Measurements from ENCODE around the gene ZBTB38.

The ZBTB38 gene

GRCh38 chr3:141337991-141338390, 30.3 kb upstream of the ZBTB38 start:
- no peak for DNase-seq

GRCh38 chr3:141338881-141339280, 29.4 kb upstream of the ZBTB38 start:
- no peak for DNase-seq

GRCh38 chr3:141341536-141341935, 26.8 kb upstream of the ZBTB38 start:
- DNase-seq: no peak

DNA sequence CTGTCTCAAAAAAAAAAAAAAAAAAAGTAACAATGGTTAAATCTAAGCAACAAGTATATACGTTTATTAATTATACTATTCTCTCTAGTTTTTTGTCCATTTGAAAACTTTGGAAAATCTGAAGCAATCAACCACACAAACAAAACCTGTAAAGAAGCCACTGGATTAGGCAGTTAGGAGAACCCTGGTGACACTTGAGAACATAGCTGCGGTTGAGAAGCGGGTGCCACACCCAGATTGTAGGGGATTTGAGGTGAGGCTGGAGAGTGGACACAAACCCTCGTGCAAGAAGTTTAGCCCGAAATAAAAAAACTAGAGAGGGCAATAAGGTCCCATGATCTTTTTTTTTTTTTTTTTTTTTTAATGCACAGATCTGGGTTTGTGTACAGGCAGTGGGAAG, 25.9 kb upstream of the ZBTB38 start:
- no peak for DNase-seq

DNA sequence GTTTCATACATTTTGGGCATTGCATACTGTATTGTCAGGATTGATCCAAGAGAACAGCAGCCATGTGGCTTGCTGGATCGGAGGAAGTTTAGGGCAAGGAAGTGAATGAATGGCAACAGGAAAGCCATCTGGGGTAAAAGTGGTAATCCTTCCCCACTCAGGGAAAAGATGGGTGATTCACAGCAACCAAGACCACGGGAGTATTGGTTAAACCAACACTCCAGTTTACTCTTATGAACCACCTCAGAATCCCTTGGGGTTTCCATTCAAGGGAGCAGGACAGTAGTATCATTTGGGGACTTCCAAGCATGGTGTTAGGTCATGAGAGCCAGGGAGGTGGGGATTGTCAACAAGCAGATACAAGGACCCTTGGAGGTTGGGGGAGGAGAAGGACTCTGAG, 25.2 kb upstream of the ZBTB38 start:
- DNase-seq: no peak

DNA sequence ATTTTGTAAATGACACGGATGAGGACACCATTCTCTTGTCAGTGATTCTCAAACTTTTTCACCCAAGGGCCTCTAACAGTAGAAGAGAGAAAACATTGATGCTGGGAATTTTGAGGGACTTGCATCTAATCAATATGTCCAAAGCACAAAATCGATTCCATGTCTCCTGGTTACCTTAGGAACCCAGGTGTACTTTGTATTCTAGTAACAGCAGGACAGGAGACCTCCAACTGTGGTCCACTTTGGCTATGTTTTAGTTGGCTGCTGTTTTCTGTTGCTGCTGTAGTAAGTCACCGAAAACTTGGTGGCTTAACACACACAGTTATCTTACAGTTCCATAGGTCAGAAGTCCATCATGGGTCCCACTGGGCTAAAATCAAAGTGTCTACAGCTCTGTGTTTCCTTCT, 24.4 kb upstream of the ZBTB38 start:
- no peak for DNase-seq

- DNase-seq: no peak
Measured at GRCh38 chr3:141345528-141345927, 22.8 kb upstream of the ZBTB38 start.

DNA sequence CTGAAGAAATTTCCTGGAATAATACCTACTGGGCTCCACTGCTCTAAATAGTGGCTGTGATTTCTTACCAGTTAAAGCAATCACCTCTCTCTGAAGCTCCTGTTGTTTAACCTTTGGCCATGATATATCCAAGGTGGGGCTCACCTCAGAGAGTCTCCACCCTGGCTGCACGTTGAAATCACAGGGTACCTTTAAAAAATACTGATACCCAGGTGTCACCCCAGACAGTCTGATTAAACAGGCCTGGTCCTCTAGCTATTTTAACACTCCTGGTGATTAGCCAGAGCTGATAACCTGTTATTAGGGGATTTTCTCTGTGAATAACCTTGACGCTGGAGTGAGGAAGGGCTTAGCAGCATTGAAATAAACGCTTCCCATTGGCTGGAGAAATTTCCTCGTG, 22.3 kb upstream of the ZBTB38 start:
- no peak for DNase-seq

- DNase-seq: no peak
Measured at GRCh38 chr3:141346418-141346817, 21.9 kb upstream of the ZBTB38 start.

DNA sequence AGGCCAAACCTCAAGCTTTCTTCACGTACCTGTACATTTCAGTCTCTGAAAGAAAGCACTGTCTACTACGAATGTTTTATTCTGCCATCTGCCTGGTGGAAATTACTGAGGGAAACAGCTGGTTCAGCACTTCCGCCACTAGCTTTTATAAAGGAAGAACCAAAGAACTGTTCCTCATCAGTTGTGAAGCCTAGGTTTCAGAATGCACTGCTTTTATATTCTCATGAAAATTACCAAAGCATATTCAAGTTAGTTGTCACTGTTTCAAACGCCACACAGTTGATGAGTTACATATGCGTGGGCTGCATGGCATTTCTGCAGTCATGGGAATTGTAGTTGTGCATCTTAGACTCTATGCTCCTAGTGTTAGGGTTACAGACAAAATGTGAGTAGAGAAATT, 21.5 kb upstream of the ZBTB38 start:
- no peak for DNase-seq

DNA sequence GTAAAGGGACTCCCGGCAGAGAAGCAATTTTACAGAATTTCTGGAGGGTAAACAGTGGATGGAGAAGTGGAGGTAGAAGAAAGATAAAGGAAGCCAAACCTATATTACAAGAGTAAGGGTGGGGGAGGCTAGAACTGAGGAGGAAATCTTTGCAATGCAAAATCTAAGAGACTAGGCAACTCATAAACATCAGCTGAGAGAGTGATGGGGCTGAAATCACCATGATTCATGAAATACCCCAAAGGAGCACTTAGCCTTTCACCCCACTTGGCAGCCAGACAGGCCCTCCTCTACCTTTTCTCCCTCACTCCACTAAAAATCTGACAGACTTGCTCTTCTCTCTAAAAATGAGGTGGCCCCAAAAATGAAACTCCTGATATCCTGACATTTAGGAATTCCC, 19.5 kb upstream of the ZBTB38 start:
- no peak for DNase-seq

DNA sequence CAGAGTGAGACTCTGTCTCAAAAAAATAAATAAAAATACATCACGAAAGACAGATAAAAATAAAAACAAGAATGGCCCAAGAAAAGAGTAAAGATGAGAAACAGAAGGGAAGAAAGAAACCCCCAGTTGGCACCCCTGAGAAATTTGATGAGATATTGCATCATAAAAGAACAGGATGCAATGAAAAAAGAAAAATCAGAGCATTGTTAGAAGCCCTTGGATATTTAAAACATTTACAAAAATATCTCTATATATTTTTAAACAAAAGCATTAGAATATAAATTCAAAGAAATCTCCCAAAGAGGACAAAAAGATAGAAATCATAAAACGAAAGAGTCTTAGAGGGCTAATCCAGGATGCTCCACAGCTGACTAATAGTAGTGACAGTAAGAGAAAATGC, 18.6 kb upstream of the ZBTB38 start:
- no peak for DNase-seq

GRCh38 chr3:141350666-141351065, 17.6 kb upstream of the ZBTB38 start:
- DNase-seq: no peak

DNA sequence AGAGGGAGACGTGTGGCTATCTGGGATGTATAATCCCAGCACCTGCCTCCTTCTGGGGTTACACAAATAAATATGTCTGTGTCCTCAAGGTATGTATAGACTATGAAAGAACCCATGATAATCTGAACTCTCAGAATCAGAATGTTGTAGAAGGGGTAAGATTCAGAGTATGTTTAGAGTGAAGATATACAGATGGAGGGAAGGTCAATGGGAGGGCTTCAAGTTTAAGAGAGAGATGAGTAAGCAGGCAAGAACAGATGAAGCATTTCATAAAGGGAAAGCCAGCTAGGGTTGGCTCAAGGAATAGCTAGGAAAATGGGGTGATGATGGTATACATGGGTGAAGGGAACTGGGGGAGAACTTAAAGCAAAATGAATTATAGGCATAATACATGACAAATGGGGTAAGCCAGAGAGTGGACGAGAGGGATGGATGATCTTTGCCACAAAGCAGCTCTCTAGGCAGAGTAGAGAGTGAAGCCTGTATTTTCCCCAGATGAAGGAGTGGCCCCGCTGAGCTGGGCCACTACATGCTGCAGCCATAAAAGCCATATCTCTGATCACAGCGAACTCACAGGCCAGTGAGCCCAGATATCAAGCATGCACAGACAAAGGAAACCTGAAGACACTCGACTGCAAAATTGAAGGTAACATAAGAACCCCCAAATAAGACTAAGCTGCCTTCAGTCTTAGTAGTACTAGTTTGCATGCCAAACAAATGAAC, 15.9 kb upstream of the ZBTB38 start:
- DNase-seq: no peak

DNA sequence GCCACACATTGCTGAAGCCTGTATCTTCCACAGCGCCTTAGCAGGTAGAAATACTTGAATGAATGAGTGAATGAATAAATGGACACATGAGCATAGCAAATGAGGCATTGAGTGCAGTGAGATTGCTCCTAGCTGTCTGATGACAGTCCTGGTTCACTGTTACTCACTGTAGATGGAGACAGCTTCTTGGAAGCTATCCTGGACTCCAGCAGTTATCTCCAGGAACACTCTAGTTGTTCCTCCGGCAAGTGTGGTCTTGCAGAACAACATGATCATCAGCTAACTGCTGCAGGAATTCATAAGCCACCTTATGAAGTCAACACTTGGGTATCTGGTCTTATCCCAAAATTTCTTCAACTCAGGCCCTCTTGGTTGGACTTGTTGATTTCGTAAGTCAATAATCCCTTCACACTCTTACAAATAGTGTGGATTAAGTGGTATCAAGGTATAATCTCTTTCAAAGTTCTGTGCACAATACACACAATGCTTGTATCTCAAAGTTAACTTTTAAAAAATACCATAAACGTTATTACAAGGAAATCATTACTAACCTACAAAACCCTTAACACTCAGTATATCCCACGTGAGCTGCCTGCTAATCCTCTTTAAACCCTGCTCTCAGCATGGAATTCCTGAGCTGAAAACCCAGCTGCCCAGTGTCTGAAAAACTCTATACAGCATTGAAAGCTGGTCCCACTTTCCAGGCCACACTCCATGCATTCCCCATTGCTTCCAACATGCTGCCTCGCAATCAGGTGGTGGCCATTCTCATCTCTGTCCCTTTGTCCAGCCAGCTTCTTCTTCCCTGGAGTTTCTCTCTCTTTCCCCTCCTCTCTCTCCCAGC, 14.4 kb upstream of the ZBTB38 start:
- no peak for DNase-seq

DNA sequence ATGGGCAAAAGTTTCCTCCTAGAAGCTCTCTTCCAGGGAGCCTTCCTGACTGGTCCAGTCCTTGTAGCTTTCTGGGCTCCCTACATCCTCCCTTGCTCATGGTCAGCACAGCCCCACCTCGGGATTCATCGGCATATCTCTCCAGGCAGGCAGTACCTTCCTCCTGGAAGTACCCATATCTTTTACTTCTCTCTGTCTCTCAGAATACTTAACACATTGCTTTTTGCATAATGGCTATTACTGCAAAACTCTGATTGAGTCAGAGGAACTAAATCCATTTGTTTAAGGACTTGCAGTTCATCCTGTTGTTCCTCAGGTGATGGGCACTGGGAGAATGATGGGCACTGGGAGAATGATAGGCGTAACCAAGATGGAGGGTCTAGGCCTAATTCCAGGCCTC, 13.8 kb upstream of the ZBTB38 start:
- no peak for DNase-seq

DNA sequence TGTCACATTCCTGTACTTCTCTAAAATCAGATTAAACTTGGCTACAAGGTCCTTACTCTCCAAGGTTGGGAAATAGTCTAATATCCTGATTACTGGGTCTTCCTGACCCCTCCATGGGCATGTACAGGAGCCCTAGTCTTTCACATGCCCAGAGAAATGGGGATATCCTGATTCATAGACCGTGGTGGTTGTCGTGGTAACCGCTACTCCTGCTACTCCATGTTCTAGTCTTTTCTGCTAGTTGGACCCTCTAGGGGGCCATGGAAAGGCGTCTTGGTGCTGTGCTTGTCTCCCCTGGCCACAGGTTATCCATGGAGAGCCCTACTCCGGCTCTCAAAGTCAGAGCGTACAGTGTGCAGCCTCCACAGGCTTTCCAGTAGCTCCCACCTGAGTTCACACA, 13.1 kb upstream of the ZBTB38 start:
- no peak for DNase-seq

GRCh38 chr3:141356046-141356445, 12.3 kb upstream of the ZBTB38 start:
- no peak for DNase-seq

GRCh38 chr3:141360888-141361598, 7.3 kb upstream of the ZBTB38 start:
- DNase-seq: no peak

- no peak for DNase-seq
Measured at GRCh38 chr3:141362736-141363135, 5.6 kb upstream of the ZBTB38 start.

DNA sequence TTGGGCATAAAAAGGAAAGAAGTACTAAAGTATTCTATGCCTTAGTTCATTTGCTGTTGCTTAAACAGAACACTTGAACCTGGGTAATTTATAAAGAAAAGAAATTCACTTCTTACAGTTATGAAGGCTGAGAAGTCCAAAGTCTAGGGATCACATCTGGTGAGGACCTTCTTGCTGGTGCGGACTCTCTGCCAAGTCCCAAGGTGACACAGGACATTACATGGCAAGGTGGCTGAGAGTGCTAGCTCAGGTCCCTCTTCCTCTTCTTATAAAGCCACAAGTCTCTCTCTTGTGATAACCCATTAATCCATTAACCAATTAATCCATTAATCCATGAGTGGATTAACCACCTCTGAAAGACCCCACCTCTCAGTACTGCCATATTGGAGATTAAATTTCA, 3.1 kb upstream of the ZBTB38 start:
- DNase-seq: no peak

DNA sequence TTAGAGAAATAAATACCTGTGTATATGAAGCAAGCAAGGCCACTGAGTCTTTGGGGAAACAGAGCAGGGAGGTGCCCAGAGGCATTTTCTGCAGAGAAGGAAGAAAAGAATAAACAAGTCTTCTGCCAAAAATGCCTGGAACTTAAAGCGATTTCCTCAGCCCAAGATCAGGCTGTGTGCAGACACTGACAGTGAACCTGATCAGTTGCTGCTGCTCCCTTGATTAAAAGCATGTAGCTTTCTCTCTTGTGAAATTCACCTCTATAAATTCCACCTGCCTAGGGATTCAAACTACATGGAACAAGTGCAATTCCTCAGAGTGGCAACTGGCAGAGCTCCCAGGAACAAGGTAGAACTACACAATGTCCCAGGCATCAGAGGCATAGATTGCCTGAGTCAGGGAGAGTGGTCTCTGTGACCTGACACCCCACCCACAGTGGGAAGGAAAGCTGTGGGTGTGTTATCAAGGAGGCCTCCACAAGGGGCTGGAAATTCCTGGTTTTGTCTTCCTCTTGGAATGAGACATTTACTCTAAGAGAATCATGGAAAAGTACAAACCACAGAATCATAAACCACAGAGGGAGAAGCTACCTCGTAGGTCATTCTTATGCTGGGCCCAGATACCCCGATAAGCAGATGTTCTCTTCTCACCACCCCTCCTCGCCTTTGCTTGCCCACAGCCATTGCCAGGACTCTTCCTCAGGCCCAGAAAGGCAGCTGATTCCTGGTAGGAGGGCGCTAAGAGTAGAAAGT, 1.8 kb upstream of the ZBTB38 start:
- no peak for DNase-seq

Measured in activated CD8-positive, alpha-beta memory T cell treated with anti-CD3 and anti-CD28 coated beads for 24 hours (primary cell).